HG03565 (cell line): Measurements from ENCODE around the gene CLPX.
"Not testable (repeated sequence)": the region's sequence is repeated elsewhere in the genome, so short reads cannot be mapped to it uniquely, and the experiment has no call there.

Source experiments
- ATAC-seq: cut with Tn5 transposase; IDR thresholded peaks from one replicate; pipeline ENCODE4 v1.9.1; 2021; ENCODE audit warnings: mild to moderate bottlenecking, moderate library complexity; ENCODE audit not compliant: unreplicated experiment

CLPX gene

DNA sequence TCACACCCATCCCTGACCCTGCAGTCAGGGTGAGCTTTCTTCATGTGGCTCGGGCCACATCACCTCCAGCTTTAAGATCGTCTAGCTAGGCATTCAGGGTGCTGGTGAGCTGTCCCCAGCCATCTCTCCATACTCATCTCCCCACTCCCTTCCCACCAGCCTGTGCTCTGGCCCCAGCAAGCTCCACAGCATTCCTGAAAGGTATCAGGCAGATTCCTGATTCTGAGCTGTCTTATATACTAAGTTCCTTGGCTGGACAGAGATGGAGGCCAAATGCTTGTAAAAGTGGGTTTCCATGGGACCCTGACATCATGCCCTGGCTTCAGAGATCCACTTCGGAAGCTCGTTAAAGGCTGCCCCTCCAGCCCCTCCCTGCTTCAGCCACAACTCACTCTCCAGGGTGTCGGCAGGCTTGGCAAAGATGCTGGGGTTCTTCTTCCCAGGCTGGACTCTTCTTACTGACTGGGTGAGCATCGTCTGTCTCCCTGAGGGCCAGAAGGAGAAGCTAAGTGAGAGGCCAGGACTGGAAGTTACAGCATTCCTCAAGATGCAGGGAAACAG is 22.2 kb upstream of the CLPX start:
- ATAC-seq: no peak

DNA sequence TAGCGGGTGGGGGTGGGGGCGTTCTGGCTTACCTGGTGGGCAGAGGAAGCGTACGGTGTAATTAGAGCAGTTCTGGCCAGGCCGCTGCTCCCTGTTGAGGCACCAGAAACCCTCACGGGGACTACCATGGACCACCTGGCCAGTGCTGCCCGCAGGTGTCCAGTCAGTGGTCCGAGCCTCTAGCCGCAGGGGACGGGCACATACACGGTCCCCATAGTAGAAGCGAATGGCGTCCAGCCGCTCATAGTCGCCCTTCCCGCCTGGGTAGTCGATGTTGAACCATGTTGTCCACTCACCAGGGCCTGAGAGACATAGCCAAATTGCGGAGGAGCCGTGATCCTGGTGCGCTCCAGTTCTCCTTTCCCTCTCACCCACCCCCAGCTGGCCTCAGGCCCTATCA is 21.6 kb upstream of the CLPX start:
- ATAC-seq: no peak

DNA sequence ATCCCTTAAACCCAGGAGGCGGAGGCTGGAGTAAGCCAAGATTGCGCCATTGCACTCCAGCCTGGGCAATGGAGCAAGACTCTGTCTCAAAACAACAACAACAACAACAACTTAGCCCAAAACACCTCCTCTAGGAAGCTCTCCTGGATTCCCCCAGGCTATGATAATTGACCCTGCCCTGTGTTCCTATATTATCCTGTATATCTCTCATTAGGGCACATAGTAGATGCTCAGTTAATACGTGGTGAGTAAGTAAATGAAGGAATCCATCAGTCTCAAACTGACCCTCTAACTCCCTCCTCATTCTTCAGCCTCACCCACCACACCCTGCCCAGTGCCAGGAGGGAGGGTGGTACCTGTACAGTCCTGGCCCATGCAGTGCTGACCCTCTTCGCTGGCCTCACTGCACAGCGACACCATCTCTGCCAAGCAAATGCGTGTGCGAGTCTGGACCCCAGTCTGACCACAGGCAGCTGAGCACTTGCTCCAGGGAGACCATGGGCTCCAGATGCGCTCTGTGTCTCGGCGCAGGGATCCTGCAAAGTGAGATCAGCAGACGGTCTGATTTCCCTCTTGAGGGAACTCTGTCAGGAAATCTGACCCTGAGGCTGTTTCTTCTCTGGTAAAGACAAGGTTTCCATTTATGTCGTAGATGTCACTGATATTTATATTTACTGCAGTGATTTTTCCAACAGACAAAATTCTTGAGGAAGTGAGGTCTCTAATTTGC is 20.0 kb upstream of the CLPX start:
- ATAC-seq: no peak

DNA sequence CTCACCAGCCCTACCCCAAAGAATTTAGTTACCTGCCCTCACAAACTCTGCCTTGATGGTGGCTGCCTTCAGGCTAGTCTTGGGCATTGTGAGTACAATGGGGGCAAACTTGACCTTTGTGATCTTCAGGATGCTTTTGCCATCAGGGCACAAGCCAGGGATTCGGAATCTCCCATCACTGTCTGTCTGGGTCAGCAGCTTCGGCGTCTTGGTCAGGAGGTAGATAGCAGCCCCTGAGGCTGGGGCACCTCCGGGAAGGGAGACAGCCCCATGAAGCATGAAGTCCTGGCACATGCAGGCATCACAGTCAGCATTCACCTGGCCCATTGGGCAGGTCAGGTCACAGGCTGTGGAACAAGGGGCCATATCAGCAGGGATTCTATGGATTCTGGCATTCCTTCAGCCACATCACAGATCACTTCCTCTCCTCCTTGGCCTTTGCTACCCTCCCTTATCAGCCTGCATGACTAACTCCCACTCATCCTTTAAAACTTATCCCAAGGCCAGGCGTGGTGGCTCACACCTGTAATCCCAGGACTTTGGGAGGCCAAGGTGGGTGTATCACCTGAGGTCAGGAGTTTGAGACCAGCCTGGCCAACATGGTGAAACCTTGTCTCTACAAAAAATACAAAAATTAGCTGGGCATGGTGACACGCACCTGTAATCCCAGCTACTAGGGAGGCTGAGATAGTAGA is 19.2 kb upstream of the CLPX start:
- ATAC-seq: no peak

DNA sequence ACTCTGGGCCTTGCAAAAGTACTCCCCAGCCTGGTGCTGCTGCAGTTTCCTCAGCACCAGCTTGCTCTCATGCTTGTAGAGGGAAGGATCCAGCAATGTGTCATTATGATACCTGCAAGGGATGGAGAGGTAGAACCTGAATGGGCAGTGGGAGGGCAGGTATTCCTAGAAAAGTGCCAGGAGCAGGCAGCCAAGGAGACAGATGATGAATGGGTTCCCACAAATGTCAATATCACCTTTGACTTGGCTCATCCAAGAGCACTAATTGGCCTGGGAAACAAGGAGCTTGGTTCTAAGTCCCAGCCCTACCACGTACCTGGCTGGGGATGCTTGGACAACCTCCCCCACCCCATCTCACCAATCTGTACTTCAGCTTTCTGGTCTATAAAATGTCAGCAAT is 16.8 kb upstream of the CLPX start:
- no peak for ATAC-seq

DNA sequence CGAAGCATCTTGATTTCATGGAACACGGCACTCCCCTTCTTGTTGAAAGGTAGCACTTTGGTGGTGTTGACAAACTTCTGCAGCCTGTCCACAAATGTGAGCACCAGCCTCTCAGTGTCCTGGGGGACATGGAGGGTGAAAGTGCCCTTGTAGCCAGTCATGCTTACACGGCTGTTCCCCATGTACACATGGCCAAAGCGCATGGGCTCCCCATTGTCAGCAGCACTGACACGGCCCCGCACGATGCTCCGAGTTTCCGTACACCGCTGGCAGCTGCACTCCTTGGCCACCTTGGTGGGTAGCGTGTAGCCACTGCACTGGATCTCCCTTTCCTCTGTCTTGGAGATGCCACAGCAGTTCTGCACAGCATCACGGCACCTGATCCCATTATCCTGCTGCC is 13.4 kb upstream of the CLPX start:
- no peak for ATAC-seq

DNA sequence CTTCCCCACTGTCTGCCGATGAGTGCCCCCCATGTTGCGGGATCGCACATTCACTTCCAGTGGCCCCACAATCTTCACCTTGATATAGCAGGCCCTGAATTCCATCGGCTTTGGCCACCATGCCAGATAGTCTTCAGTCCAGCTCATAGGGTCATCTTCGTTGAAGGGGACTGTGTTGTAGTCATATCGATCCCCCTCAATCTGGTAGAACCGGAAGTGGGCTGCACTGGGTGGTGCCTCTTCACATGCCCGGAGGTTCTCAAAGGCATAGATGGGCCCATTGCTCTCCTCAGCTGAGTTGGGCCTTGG is 12.1 kb upstream of the CLPX start:
- ATAC-seq: no peak

DNA sequence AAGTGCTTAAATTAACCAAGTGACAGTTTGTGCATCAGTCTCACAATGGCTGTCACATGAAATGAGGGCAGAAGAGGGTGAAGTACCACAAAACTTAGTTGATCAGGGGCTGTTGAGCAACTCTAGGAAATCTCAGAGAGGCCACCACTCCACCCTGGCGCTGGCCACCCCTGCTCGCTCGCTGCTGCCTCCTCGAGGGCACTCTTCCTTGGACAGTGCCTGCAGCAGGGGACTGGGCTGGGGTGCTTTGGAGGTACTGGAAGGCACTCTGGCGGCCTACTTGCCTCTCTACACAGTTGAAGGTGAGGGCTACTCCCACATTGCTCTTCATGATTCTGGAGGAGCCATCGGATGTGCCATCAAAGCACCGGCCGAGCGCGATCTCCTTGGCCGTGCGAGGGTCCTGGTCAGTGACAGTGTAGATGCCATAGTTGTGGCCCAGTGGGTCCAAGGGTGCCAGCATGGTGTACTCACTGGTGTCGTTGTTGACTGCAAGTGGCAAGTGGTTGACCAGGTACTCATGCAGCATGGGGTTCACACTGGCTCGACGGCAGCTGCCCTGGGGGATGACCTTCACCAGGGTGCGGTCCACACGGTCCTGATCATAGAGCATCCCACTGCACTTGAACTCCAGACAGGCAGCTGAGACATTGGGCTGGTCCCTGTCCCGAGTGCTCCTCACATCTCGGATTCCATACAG is 11.6 kb upstream of the CLPX start:
- no peak for ATAC-seq

DNA sequence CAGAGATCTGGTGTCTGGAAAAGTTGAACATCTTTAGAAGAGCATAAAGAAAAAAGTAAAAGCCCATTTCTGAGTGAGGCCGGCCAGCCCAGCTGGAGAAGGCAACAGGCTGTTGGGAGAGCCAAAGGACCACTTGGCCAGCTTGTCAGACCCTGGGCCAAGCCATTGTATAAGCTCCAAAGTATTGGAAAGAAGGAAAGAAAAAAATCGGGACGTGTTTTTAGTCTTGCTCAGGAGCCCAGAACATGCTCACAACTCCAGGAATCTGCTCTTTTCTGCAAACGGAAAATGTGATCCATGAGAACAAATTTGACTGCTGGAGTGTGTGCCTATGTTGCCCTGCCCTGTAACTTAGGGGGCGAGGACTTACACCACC is 10.4 kb upstream of the CLPX start:
- ATAC-seq: no peak

DNA sequence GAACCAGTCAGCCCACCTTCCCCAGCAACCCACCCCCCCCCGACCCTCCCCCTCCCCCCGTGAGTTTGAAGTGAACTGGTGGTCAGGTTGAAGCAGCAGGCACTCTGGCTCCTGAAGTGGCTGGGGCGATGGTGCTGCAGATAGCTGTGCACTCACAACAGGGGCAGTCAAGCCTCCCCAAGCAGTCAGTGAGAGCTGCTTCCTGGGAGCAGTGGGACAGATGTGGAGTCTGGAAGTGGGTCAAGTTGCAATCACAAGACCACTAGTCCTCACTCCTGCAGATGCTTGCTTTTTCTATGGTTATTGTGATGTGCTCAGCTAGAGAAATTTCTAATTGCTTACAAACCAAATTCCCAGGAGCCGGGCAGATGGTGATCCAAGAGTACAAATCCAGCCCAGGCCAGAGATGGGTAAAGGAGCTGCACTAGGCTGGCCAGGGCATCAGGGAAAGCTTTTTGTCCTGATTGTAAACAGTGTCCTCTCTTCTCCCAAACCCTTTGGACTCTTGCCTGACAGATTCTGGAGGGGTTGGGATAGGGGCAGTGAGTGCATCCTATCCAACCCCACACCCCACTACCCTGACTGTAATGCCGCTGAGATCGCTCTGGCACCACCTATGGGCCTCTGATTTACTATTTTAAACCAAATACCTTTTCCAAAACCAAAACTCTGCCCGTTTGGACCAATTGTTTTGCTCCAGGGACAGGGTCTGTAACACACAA is 9.8 kb upstream of the CLPX start:
- no peak for ATAC-seq

DNA sequence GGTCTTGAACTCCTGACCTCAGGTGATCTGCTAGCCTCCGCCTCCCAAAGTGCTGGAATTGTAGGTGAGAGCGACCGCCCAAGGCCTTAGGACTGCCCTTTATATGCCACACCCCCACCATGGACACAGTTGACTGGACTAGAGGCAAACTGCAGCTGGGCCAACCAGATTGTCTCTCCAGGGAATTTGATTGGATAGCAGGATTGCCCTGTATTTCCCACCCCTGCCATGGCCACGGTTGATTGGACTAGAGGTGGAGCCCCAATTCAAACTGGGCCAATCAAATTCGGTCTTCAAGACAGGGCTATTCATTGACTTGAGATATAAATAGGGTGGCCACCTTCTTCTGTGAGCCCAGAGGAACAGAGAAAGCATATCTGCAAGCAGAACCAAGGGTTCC is 6.9 kb upstream of the CLPX start:
- no peak for ATAC-seq

DNA sequence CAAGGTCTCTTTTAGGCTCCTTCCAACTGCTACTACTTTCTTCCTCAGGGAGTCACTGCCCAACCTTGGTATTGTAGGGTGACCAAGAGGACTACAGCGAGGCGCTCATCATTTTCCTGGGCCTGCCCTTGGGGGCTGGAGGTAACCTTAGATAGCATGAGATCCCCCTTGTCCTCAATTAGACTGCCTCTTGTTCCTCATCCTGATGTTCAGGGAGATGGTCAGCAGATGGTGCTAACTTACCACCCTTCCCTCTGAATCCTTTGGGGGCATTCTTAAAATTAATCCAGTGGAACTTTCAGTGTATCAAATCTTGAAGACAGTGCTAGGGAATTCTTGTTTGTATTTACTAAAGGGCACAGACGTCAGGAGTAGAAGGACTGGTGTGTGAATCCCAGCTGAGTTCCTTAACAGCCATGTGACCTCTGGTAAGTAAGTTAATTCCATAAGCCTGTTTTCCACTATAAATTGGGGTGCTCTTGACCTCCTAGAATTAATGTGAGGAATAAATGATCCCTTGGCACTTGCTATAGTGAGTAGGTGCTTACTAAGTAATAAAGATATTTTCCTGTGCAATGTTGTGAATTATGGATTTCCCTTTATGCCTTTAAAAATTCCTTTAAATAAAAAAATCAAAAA is 4.1 kb upstream of the CLPX start:
- no peak for ATAC-seq

DNA sequence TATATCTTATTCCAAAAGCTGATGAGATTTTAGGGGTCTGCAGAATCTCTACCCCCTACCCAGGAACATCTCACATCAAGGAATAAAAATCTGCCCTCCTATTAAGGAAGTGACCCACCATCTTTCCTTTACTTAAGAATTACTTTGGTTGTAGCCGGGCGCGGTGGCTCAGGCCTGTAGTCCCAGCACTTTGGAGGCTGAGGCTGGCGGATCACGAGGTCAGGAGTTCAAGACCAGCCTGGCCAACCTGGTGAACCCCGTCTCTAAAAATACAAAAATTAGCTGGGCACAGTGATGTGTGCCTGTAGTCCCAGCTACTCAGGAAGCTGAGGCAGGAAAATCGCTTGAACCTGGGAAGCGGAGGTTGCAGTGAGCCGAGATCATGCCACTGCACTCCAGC is 3.3 kb upstream of the CLPX start:
- ATAC-seq: not testable (repeated sequence)

DNA sequence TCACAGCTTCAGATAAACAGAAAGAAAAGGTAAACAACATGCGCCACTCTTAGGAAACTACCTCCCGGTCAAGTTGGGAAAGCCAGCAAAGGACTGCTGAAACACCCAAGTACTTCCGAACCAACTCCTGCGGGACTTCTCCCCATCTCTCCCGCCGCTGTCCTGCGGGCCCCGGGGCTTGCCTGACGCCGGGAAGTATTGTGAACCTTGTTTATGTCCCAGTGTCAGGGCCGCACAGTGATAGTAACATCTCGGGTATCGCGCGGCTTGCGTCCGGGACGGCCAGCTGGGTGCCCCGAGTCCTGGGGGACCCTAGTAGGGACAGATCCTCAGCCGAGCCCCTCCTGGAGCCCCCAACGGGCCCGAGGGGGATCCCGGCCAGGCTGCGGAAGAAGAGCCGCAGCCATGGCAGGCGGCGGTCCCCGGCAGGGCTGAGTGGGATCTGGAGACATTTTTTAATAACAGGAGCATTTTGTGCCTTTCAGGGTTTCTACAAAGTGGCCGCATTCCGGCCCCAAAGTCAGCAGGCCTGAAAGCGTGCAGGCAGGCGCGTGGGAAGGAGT is 756 bp downstream of the CLPX start:
- ATAC-seq: no peak

DNA sequence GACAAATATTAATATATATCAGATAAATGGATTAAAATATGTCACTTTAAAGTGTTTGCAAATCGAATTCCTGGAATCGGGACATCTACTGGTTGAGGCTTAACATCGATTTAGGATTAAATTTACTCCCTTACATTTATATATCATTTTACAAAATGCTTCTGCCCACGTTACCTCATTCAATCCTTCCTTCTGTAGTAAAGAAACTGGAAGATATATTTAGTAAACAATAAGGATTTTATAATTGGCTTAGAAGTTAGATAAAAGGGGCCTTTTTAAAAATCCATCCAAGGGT is 1.3 kb downstream of the CLPX start:
- no peak for ATAC-seq

DNA sequence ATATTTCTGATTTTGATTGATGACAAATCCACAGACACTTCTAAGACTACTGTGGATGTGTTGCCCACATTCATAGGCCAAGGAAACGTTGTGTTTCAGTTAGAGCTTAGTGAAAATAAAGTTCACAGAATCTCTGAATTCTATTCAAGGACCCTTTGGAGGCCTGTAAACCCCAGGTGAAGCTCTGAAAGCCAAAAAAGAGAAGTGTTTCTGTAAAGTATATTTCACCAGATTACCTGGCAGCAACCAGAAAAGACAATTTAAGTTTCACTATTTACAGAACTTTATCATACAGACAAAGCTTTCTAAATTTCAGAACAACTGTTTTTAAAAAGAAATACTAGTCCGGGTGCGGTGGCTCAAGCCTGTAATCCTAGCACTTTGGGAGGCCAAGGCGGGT is 2.6 kb downstream of the CLPX start:
- ATAC-seq: no peak

DNA sequence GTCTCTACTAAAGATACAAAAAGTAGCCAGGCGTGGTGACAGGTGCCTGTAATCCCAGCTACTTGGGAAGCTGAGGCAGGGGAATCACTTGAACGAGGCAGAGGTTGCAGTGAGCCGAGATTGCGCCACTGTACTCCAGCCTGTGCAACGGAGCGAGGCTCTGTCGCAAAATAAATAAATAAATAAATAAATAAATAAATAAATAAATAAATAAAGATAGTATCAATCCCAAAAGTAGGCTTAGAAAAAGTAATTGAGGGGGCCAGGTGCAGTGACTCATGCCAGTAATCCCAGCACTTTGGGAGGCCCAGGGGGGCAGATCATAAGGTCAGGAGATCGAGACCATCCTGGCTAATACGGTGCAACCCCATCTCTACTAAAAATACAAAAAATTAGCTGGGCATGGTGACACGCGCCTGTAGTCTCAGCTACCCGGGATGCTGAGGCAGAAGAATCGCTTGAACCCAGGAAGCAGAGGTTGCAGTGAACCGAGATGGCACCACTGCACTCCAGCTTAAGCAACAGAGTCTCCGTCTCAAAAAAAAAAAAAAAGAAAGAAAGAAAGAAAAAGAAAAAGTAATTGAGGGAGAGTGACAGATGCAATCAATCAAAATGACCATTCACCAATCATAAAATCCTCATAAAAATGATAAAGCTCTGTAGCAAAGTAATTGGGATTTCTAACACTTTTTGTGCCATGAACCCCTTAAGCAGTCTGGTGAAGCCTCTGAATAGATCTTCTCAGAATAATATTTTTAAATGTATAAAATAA is 3.4 kb downstream of the CLPX start:
- not testable (repeated sequence) for ATAC-seq

DNA sequence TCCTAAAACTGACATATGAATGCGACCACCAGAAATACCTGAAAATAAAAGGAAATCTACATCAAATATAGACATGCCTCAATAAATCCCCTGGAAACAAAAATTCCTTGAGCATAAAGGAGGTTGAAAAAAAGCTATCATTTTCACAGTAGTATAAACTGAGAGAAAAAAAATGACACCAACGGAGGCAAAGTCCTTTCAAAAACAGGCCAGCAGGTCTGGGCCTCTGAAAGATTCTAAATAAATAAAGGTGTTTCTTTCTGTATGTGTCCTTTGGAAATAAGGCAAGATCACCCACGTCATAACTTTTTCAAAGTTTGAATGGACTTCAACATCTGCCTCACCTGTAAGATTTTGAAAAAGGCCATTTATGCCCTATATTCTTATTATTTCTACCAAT is 5.0 kb downstream of the CLPX start:
- no peak for ATAC-seq

DNA sequence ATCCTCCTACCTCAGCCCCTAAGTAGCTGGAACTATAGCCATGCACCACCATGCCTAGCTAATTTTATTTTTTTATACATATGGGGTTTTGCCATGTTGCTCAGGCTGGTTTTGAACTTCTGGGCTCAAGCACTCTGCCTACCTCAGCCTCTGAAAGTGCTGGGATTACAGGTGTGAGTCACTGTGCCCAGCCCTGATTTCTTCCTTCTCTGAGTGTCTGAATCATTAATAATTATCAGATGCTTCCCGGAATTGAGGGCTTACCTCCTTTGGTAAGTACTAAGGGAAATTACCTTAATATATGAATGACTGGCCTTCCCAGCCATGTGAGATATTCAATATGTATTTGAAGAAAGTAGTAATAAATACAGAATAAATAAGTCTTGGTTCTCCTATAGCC is 7.2 kb downstream of the CLPX start:
- ATAC-seq: no peak

DNA sequence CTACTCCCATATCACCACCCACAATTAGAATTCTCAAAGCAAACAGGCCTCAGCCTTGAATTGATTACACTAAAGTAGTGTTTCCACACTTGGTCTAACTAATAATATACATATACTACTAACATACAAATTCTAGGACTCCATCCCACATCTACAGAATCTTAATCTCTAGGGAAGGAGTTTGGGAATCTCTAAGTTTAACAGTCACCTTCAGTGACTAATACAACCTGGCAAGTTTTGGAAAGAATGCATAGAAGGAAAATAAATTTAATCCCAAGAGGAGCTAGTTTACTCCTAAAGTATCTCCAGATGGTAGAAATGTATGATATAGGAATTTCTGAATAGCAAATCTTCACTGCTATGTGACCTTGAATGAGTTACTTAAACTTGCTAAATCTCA is 9.1 kb downstream of the CLPX start:
- ATAC-seq: no peak
